GM12865 (cell line): ENCODE measurements around the gene FTSJ3.
"Not testable (repeated sequence)": the region's sequence is repeated elsewhere in the genome, so short reads cannot be mapped to it uniquely, and the experiment has no call there.

Experiments used
- DNase-seq: peaks from one replicate; pipeline ENCODE4 v3.0.0; 2010; ENCODE audit warnings: low read depth
- H3K4me3 ChIP-seq: 2 replicates; pipeline ENCODE4 v1.5.1; 2011; ENCODE audit warnings: mild to moderate bottlenecking, low read depth, low read length, control low read depth
- CTCF ChIP-seq: IDR thresholded peaks from 2 replicates; pipeline ENCODE4 v1.5.1; 2011; ENCODE audit warnings: low read length, control low read depth, low read depth, inconsistent platforms; ENCODE audit not compliant: insufficient read depth; ENCODE audit errors: missing control alignments

FTSJ3 gene

GRCh38 chr17:63827002-63827800, at the start of gene FTSJ3, which contains the start of gene PSMC5:
Gene FTSJ3 (minus strand): TSS chr17:63827663. CDS start chr17:63826902, 761 bp downstream.
Gene PSMC5 (plus strand): TSS chr17:63827431. CDS start chr17:63827491, 60 bp downstream.
- DNase-seq, result peak; percentile 97
- H3K4me3 ChIP-seq, result peak within 1 kb of the TSS; percentile 61
- peak; percentile 76 for TF ChIP-seq CTCF

- H3K4me3 ChIP-seq, DNase-seq: not testable (repeated sequence)
Measured at GRCh38 chr17:63874693-63875092, 47.2 kb upstream of the FTSJ3 start.

- H3K4me3 ChIP-seq, result not testable (repeated sequence)
Measured at GRCh38 chr17:63874061-63874626, 46.7 kb upstream of the FTSJ3 start.

GRCh38 chr17:63873577-63873976, 46.1 kb upstream of the FTSJ3 start, which contains the start of gene CSH2:
Gene CSH2 (minus strand): TSS chr17:63873677. CDS start chr17:63873614, 63 bp downstream.
- DNase-seq, H3K4me3 ChIP-seq: not testable (repeated sequence)

More at GRCh38 chr17:63874061-63874626, 46.7 kb upstream of the FTSJ3 start:
- DNase-seq, result not testable (repeated sequence)

GRCh38 chr17:63871646-63872365, 44.3 kb upstream of the FTSJ3 start:
- DNase-seq, H3K4me3 ChIP-seq: not testable (repeated sequence)

GRCh38 chr17:63870292-63870665, 42.8 kb upstream of the FTSJ3 start:
- not testable (repeated sequence) for DNase-seq, H3K4me3 ChIP-seq

- not testable (repeated sequence) for H3K4me3 ChIP-seq, DNase-seq
- TF ChIP-seq CTCF, result peak; percentile 8
Measured at GRCh38 chr17:63869491-63870291, 42.2 kb upstream of the FTSJ3 start.

- H3K4me3 ChIP-seq, DNase-seq: not testable (repeated sequence)
- TF ChIP-seq CTCF, result peak; percentile 4
Measured at GRCh38 chr17:63866625-63867024, 39.2 kb upstream of the FTSJ3 start.

- no peak overlapping the region for H3K4me3 ChIP-seq
- no peak for DNase-seq
- no peak for TF ChIP-seq CTCF
Measured at GRCh38 chr17:63859257-63859656, 31.8 kb upstream of the FTSJ3 start.

GRCh38 chr17:63856425-63856824, 29.0 kb upstream of the FTSJ3 start:
- not testable (repeated sequence) for DNase-seq

More at GRCh38 chr17:63856425-63856824, 29.0 kb upstream of the FTSJ3 start:
- H3K4me3 ChIP-seq, result not testable (repeated sequence)
